ENCODE measurements around the gene LIAS. TPM values are rescaled to one million over a fixed set of nuclear protein-coding genes. Genes with fewer than 3 reads are reported as not detected.
A peak's percentile ranks its signal among the peaks of the same experiment; 100 is the strongest.

Gene LIAS
- total and polyA plus RNA-seq, 2 of the 13 experiments (the other 11 are each of a cell fraction or from before 2014, with no cell fraction given), result 16.0 to 16.6 TPM

GRCh38 chr4:39458505-39459300 is at the start of gene LIAS, which contains the start of gene RPL9 (continued):
- 0 out of 2 replicates have a peak, but pooled peaks have one; percentile 43 for TF ChIP-seq HNF1A (IDR thresholded peaks at IDR 0.05; ENCODE audit: low read depth)
- peak; percentile 87; the same call in 1 of the 2 replicates for TF ChIP-seq HNF1A (CRISPR knock-in tag; IDR thresholded peaks at IDR 0.05; ENCODE audit: borderline replicate concordance)
- no peak; the same call in 1 of the 2 replicates for TF ChIP-seq ZIK1 (CRISPR knock-in tag; IDR thresholded peaks at IDR 0.05; ENCODE audit: borderline replicate concordance, low read depth)
- peak; percentile 83 for TF ChIP-seq MXD4 (CRISPR knock-in tag; IDR thresholded peaks at IDR 0.05)
- no peak for TF ChIP-seq ELK4 (CRISPR knock-in tag; IDR thresholded peaks at IDR 0.05; ENCODE audit: borderline replicate concordance)
- TF ChIP-seq HIVEP1 (CRISPR knock-in tag; IDR thresholded peaks at IDR 0.05), result peak; percentile 71; the same call in 1 of the 2 replicates
- no peak for TF ChIP-seq PAWR (CRISPR knock-in tag; IDR thresholded peaks at IDR 0.05; ENCODE audit: borderline replicate concordance)
- TF ChIP-seq ZNF607 (CRISPR knock-in tag; IDR thresholded peaks at IDR 0.05; ENCODE audit: borderline replicate concordance), result no peak; the same call in 1 of the 2 replicates
- no peak for TF ChIP-seq CREB3 (CRISPR knock-in tag; IDR thresholded peaks at IDR 0.05)
- no peak for TF ChIP-seq ZNF678 (CRISPR knock-in tag; IDR thresholded peaks at IDR 0.05)
- peak; percentile 73; the same call in 1 of the 2 replicates for TF ChIP-seq PRDM10 (CRISPR knock-in tag; IDR thresholded peaks at IDR 0.05; ENCODE audit: low read depth)
- TF ChIP-seq ZNF790 (CRISPR knock-in tag; IDR thresholded peaks at IDR 0.05; ENCODE audit: borderline replicate concordance), result no peak
- TF ChIP-seq ZNF713 (CRISPR knock-in tag; IDR thresholded peaks at IDR 0.05), result no peak
- TF ChIP-seq ZNF496 (CRISPR knock-in tag; IDR thresholded peaks at IDR 0.05; ENCODE audit: insufficient replicate concordance), result no peak
- TF ChIP-seq ZNF800 (CRISPR knock-in tag; IDR thresholded peaks at IDR 0.05), result 0 out of 2 replicates have a peak, but pooled peaks have one; percentile 67

Measured in HepG2 (cell line).